Neuron (in vitro differentiated cells): Measurements from ENCODE around the gene KRT81.
"Not testable (repeated sequence)": the region's sequence is repeated elsewhere in the genome, so short reads cannot be mapped to it uniquely, and the experiment has no call there.

ENCODE experiments used
- H2AFZ ChIP-seq: one replicate; pipeline ENCODE4 v1.6.1; 2013; ENCODE audit warnings: low read depth, mild to moderate bottlenecking, inconsistent platforms, low read length, moderate library complexity
- H3K27me3 ChIP-seq: one replicate; pipeline ENCODE4 v1.6.1; 2013; ENCODE audit warnings: low read length; ENCODE audit not compliant: insufficient read depth
- H3K36me3 ChIP-seq: one replicate; pipeline ENCODE4 v1.6.1; 2013; ENCODE audit warnings: low read length; ENCODE audit not compliant: insufficient read depth
- H3K4me1 ChIP-seq: one replicate; pipeline ENCODE4 v1.6.1; 2013; ENCODE audit warnings: low read length; ENCODE audit not compliant: insufficient read depth
- H3K4me3 ChIP-seq: 2 replicates; pipeline ENCODE4 v1.5.1; 2013; ENCODE audit warnings: mild to moderate bottlenecking, low read length, moderate library complexity
- H3K9me3 ChIP-seq: one replicate; pipeline ENCODE4 v1.6.1; 2013; ENCODE audit warnings: low read length

KRT81 gene

DNA sequence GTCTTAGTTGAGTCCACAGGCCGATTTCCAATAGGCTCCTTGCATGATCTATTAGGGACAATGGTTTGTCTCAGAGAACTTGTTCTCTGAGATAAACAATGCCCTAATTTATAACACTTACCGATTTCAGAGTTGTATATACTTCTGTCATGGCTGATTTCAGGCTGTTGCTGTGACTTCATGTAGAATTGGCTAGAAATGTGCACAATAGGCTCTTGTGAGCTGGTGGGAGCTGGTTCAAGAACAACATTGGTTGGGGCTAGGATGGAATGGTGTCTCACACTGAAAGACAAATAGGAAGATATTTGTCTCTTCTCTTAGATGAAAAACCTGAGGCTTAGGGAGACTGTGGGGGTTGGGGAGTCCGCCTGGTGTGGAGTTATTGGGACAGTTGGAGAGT, 23.6 kb downstream of the KRT81 start:
- Histone ChIP-seq H2AFZ (no peak overlapping the region), H3K36me3 (no peaks in the 10 kb centered on the region), H3K4me1 (no peaks in the 10 kb centered on the region), H3K27me3 (no peaks in the 10 kb centered on the region), H3K4me3 (no peak overlapping the region), H3K9me3 (no peaks in the 10 kb centered on the region)

- Histone ChIP-seq H3K36me3 (no peaks in the 10 kb centered on the region), H3K9me3 (no peaks in the 10 kb centered on the region), H2AFZ (no peak overlapping the region), H3K4me3 (no peak overlapping the region), H3K27me3 (no peaks in the 10 kb centered on the region), H3K4me1 (no peaks in the 10 kb centered on the region)
Measured at GRCh38 chr12:52267266-52267665, 24.1 kb downstream of the KRT81 start.

DNA sequence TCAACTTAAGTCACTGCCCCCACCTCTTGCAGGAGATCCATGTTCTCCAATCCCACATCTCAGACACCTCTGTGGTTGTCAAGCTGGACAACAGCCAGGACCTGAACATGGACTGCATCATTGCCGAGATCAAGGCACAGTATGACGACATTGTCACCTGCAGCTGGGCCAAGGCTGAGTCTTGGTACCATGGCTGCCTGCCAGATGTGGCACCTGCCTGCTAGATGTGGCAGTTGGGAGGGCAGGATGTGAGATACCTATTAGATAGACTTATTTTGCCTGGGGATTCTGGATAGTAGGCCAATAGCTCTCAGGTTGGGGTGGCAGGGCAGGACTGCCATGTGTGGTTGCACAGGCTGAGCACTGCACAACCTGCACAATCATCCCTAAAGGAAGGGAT, 24.8 kb downstream of the KRT81 start:
- H3K27me3 ChIP-seq = no peaks in the 10 kb centered on the region
- H3K9me3 ChIP-seq = no peaks in the 10 kb centered on the region
- no peaks in the 10 kb centered on the region for H3K4me1 ChIP-seq
- no peaks in the 10 kb centered on the region for H3K36me3 ChIP-seq
- H2AFZ ChIP-seq = no peak overlapping the region
- H3K4me3 ChIP-seq = no peak overlapping the region

- Histone ChIP-seq H3K36me3 (no peaks in the 10 kb centered on the region), H3K4me3 (no peak overlapping the region), H2AFZ (no peak overlapping the region), H3K27me3 (peaks cover 3% of the 10 kb centered on the region), H3K4me1 (peaks cover 3% of the 10 kb centered on the region), H3K9me3 (no peaks in the 10 kb centered on the region)
Measured at GRCh38 chr12:52264435-52264825, 26.9 kb downstream of the KRT81 start.

DNA sequence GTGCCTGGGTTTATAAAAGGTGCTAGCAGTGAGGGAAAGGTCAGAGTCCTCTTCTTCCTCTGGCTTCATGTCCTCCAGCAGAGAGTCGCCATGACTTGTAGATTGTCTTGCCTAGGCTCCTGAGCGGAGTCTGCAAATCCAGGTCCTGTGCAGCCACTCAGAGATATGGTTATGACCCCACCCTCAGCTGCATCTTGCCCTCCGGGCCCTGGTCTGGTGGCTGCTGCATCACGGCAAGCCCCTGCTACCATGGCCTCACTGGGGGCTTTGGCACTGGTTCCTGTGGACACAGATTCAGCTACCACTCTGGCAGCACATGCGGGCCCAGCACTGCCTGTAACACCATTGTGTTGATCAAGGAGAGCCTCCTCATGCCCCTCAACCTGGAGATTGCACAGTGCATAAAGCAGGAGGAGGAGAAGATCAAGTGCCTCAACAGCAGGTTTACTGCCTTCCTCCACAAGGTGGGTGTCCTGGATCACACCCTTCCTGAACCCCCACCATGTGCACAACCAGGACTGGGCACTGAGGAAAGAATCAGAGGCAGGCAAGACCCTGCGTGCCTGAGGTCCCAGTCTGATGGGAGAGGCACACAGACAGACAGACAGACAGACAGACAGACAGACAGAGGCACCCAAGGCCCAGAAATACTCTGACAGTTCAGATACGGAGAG, 27.4 kb downstream of the KRT81 start:
- Histone ChIP-seq H3K27me3 (peaks cover 9% of the 10 kb centered on the region), H3K36me3 (no peaks in the 10 kb centered on the region), H3K4me1 (peaks cover 3% of the 10 kb centered on the region), H2AFZ (no peak overlapping the region), H3K4me3 (no peak overlapping the region), H3K9me3 (no peaks in the 10 kb centered on the region)

DNA sequence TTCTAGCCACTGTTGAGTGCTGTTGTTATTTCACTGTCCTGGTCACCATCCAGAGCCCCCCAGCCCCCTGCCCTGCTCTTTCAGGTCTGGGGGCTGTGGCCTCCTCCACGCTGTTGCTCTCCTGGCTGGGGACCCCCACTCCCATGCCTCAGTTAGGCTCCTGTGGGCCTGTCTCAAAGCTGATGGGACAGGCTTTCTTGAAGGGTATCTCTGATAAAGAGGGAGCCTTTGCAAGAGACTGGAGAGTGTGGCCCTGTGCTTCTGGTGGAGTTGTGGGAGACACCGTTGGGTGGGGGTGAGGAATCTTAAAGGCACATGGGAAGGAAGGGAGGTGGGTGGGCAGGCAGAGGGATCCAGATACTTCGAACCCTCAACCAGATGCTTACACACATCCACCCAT, 29.0 kb downstream of the KRT81 start:
- H3K9me3 ChIP-seq = no peaks in the 10 kb centered on the region
- H3K4me3 ChIP-seq = no peak overlapping the region
- peaks cover 3% of the 10 kb centered on the region for H3K4me1 ChIP-seq
- peaks cover 19% of the 10 kb centered on the region for H3K27me3 ChIP-seq
- H3K36me3 ChIP-seq = no peaks in the 10 kb centered on the region
- no peak overlapping the region for H2AFZ ChIP-seq

DNA sequence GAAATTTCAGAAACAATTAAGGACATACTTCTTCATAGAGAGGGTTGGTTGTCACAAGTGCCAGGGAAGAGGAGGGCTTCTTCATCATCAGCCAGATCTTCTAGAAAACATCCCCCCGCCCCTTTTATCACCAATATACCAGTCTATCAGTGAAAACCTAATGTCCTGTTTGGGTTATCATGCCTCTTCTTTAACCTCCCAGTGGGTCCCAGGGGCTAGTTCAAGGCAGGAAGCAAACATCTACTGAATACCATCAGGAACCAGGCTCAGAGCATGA, 30.2 kb downstream of the KRT81 start:
- peaks cover 25% of the 10 kb centered on the region for H3K27me3 ChIP-seq

DNA sequence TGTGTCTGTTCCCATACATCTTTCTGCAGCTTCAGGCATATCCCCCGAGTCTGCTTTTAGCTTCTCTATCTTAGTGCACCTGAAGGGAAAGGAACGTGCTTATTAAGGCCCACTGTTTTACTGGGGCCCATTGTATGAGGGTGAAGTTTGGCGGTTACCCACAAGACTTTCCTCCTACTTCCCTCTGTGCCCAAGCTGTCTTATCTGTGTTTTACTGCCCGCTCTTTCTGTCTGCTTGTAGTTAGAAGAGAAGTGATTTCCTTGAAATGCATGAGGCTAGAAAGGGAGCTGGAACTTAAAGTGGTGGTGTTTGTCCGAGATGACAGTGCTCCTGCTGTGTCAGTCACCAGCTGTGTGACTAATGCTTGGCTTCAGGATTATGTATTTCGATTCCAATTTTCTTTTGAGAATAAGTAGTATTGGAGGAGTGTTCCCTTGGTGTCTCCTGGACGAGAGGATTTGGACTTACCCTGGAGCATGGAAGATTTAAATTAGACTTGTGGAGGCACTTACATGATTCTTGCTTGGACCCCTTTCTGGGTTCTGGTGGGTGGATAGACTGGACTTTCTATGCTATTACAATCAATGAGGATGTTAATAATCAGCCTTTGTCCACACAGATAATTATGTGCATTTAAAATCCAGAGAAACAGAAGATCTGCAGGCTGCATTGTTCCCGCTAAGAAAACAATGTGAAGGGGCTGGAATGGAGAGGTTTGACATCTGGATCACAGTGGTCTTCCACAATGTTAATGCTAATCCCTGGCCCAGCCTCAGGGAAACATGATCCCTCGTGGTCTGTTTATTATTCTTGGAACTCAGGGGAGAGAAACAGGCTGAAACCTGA, 30.8 kb downstream of the KRT81 start:
- Histone ChIP-seq H3K27me3 (peaks cover 25% of the 10 kb centered on the region), H2AFZ (no peak overlapping the region)

More for the DNA sequence above, 30.2 kb downstream of the KRT81 start:
- Histone ChIP-seq H3K4me1 (peaks cover 3% of the 10 kb centered on the region), H3K36me3 (no peaks in the 10 kb centered on the region), H2AFZ (no peak overlapping the region), H3K4me3 (no peak overlapping the region), H3K9me3 (no peaks in the 10 kb centered on the region)

GRCh38 chr12:52259657-52260243, 31.6 kb downstream of the KRT81 start:
- H3K4me3 ChIP-seq = no peak overlapping the region
- H3K36me3 ChIP-seq = no peaks in the 10 kb centered on the region
- H3K27me3 ChIP-seq = peaks cover 25% of the 10 kb centered on the region

More for the DNA sequence above, 30.8 kb downstream of the KRT81 start:
- Histone ChIP-seq H3K4me3 (no peak overlapping the region), H3K9me3 (no peaks in the 10 kb centered on the region), H3K36me3 (no peaks in the 10 kb centered on the region), H3K4me1 (peaks cover 3% of the 10 kb centered on the region)

GRCh38 chr12:52258335-52258901, 32.9 kb downstream of the KRT81 start:
- H2AFZ ChIP-seq = no peak overlapping the region
- no peaks in the 10 kb centered on the region for H3K36me3 ChIP-seq
- peaks cover 28% of the 10 kb centered on the region for H3K27me3 ChIP-seq
- no peak overlapping the region for H3K4me3 ChIP-seq
- no peaks in the 10 kb centered on the region for H3K9me3 ChIP-seq
- H3K4me1 ChIP-seq = peaks cover 3% of the 10 kb centered on the region

More at GRCh38 chr12:52259657-52260243, 31.6 kb downstream of the KRT81 start:
- Histone ChIP-seq H2AFZ (no peak overlapping the region), H3K9me3 (no peaks in the 10 kb centered on the region), H3K4me1 (peaks cover 3% of the 10 kb centered on the region)

DNA sequence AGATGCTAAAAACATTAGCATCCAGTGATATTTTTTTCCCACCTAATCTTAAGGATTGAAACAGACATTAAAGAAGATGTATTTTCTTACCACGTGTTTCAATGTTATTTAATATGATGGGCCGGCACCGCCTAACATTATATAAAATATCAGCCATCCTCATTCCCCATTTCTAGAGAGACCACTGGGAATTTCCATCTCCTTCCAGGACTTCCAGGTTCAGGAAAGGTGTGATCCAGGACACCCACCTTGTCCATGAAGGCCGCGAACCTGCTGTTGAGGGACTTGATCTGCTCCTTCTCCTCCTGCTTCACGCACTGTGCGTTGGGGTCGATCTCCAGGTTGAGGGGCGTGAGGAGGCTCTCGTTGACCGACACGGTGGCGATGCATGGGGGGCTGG, 33.4 kb downstream of the KRT81 start:
- not testable (repeated sequence) for H3K36me3 ChIP-seq, H2AFZ ChIP-seq, H3K4me3 ChIP-seq, H3K4me1 ChIP-seq, H3K9me3 ChIP-seq
- H3K27me3 ChIP-seq = peaks cover 29% of the 10 kb centered on the region

- no peaks in the 10 kb centered on the region for H3K9me3 ChIP-seq
Measured at GRCh38 chr12:52257074-52257551, 34.2 kb downstream of the KRT81 start.

DNA sequence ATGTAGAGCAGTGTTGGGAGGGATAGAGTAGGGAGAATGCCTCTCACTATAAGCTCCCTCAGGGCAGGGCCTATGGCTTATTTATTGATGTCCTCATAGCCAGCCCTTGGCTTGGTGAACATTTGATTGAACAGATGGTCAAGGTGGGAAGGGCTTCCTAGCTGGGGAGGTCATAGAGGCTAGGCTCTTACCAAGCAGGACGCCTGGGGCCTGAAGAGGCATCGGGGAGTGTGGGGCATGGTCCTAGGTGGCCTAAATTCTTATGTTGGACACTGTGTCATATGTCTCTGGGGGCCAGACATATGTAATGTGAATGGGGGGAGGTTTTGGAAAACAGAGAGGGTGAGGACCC, 34.8 kb downstream of the KRT81 start:
- Histone ChIP-seq H3K27me3 (peaks cover 29% of the 10 kb centered on the region), H3K36me3 (no peaks in the 10 kb centered on the region), H3K9me3 (no peaks in the 10 kb centered on the region), H3K4me1 (peaks cover 3% of the 10 kb centered on the region), H3K4me3 (no peak overlapping the region), H2AFZ (no peak overlapping the region)

More at GRCh38 chr12:52257074-52257551, 34.2 kb downstream of the KRT81 start:
- H3K36me3 ChIP-seq = no peaks in the 10 kb centered on the region
- H3K27me3 ChIP-seq = peaks cover 29% of the 10 kb centered on the region
- H2AFZ ChIP-seq = no peak overlapping the region
- peaks cover 3% of the 10 kb centered on the region for H3K4me1 ChIP-seq
- H3K4me3 ChIP-seq = no peak overlapping the region
